Measurements from ENCODE around the gene FAM81B. TPM values are rescaled to one million over a fixed set of nuclear protein-coding genes. Genes with fewer than 3 reads are reported as not detected.

The FAM81B gene
- polyA plus RNA-seq, 1 donor (not counting 4 experiments of a cell fraction or from before 2014, with no cell fraction given), result not detected

GRCh38 chr5:95432779-95433178 is 41.6 kb downstream of the FAM81B start:
- Histone ChIP-seq H3K9me3 (ENCODE audit: control insufficient read depth, low read depth, low read length) (no peaks in the 10 kb centered on the region), H2AFZ (ENCODE audit: control insufficient read depth, low read length) (no peak overlapping the region), H3K4me3 (ENCODE audit: control insufficient read depth in 2 of 3, extremely low read depth in 1 of 3, insufficient read depth in 2 of 3, low read depth in 1 of 3, low read length in 3 of 3) (no peak overlapping the region), H3K27ac (ENCODE audit: control insufficient read depth, insufficient read depth, low read length) (no peak overlapping the region), H4K20me1 (ENCODE audit: control insufficient read depth, extremely low read depth, insufficient read depth, low read length) (no peaks in the 10 kb centered on the region), H3K27me3 (ENCODE audit: control insufficient read depth, extremely low read depth, insufficient read depth, low read length) (no peaks in the 10 kb centered on the region), H3K36me3 (ENCODE audit: control insufficient read depth in 2 of 2, extremely low read depth in 1 of 2, insufficient read depth in 2 of 2, low read length in 2 of 2) (no peaks in the 10 kb centered on the region), H3K4me1 (ENCODE audit: control insufficient read depth, extremely low read depth, insufficient read depth, low read length) (no peaks in the 10 kb centered on the region), H3K4me2 (ENCODE audit: control insufficient read depth, extremely low read depth, insufficient read depth, low read depth, low read length) (no peak overlapping the region), H3K9me1 (ENCODE audit: control insufficient read depth, extremely low read depth, insufficient read depth, low read length) (no peaks in the 10 kb centered on the region), H3K79me2 (ENCODE audit: control insufficient read depth, insufficient read depth, low read length) (no peaks in the 10 kb centered on the region), H3K9ac (ENCODE audit: control insufficient read depth, extremely low read depth, insufficient read depth, low read length) (no peak overlapping the region)
- FAIRE-seq (no peak), DNase-seq (ENCODE audit: low read depth, low spot score) (no peak)
- no peak for TF ChIP-seq EZH2 (IDR thresholded peaks at IDR 0.05; ENCODE audit: low read length)
- TF ChIP-seq, protein P1, sequence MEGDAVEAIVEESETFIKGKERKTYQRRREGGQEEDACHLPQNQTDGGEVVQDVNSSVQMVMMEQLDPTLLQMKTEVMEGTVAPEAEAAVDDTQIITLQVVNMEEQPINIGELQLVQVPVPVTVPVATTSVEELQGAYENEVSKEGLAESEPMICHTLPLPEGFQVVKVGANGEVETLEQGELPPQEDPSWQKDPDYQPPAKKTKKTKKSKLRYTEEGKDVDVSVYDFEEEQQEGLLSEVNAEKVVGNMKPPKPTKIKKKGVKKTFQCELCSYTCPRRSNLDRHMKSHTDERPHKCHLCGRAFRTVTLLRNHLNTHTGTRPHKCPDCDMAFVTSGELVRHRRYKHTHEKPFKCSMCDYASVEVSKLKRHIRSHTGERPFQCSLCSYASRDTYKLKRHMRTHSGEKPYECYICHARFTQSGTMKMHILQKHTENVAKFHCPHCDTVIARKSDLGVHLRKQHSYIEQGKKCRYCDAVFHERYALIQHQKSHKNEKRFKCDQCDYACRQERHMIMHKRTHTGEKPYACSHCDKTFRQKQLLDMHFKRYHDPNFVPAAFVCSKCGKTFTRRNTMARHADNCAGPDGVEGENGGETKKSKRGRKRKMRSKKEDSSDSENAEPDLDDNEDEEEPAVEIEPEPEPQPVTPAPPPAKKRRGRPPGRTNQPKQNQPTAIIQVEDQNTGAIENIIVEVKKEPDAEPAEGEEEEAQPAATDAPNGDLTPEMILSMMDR (optimal IDR thresholded peaks at IDR 0.05 in 1 of 3, IDR thresholded peaks at IDR 0.05 in 1 of 3, conservative IDR thresholded peaks at IDR 0.05 in 1 of 3; ENCODE audit: extremely low read depth in 1 of 3, insufficient read depth in 2 of 3, low read length in 3 of 3), result no peak
- dilution Hi-C loops (cut with MboI; ENCODE audit: extremely low pct_ligation_motif_present, low sequenced_read_pairs), result no loop called here

DNA sequence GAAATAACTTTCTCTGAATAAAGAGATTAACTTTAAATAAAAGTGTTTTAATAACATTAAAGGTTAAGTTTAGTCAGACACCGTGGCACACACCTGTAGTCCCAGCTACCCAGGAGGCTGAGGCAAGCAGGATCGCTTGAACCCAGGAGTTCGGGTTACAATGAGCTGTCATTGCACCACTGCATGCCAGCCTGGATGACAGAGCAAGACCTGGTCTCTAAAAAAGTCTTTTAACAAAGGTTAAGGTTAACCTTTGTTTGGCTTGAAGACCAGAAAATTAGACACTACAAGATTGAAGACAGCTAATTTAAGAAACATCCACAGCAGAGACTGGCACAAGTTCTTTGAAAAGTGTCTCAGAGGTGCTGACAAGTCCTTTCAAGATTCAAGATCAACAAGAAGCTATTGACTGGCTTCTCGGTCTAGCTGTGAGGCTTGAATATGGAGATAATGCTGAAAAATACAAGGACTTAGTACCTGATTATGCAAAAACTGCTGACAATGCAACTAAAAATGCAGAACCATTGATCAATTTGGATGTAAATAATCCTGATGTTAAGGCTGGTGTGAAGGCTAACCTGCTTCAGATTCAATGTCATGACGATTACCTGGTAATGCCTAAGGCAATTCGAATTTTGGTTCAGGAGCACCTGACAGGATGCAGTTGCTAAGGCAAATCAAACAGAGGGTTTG is 48.8 kb downstream of the FAM81B start:
- Histone ChIP-seq H3K9me1 (ENCODE audit: control insufficient read depth, extremely low read depth, insufficient read depth, low read length) (no peaks in the 10 kb centered on the region), H3K27ac (ENCODE audit: control insufficient read depth, insufficient read depth, low read length) (no peak overlapping the region), H2AFZ (ENCODE audit: control insufficient read depth, low read length) (no peak overlapping the region), H3K9me3 (ENCODE audit: control insufficient read depth, low read depth, low read length) (no peaks in the 10 kb centered on the region), H3K4me3 (ENCODE audit: control insufficient read depth in 2 of 3, extremely low read depth in 1 of 3, insufficient read depth in 2 of 3, low read depth in 1 of 3, low read length in 3 of 3) (no peak overlapping the region), H3K4me2 (ENCODE audit: control insufficient read depth, extremely low read depth, insufficient read depth, low read depth, low read length) (no peak overlapping the region), H4K20me1 (ENCODE audit: control insufficient read depth, extremely low read depth, insufficient read depth, low read length) (no peaks in the 10 kb centered on the region), H3K9ac (ENCODE audit: control insufficient read depth, extremely low read depth, insufficient read depth, low read length) (no peak overlapping the region), H3K36me3 (ENCODE audit: control insufficient read depth in 2 of 2, extremely low read depth in 1 of 2, insufficient read depth in 2 of 2, low read length in 2 of 2) (no peaks in the 10 kb centered on the region), H3K79me2 (ENCODE audit: control insufficient read depth, insufficient read depth, low read length) (no peaks in the 10 kb centered on the region), H3K4me1 (ENCODE audit: control insufficient read depth, extremely low read depth, insufficient read depth, low read length) (peaks cover 2% of the 10 kb centered on the region), H3K27me3 (ENCODE audit: control insufficient read depth, extremely low read depth, insufficient read depth, low read length) (peaks cover 20% of the 10 kb centered on the region)
- TF ChIP-seq EZH2 (IDR thresholded peaks at IDR 0.05; ENCODE audit: low read length), result no peak
- TF ChIP-seq, protein P1 (optimal IDR thresholded peaks at IDR 0.05 in 1 of 3, IDR thresholded peaks at IDR 0.05 in 1 of 3, conservative IDR thresholded peaks at IDR 0.05 in 1 of 3; ENCODE audit: extremely low read depth in 1 of 3, insufficient read depth in 2 of 3, low read length in 3 of 3), result no peak
- DNase-seq (ENCODE audit: low read depth, low spot score) (no peak), FAIRE-seq (no peak)
- dilution Hi-C loops (cut with MboI; ENCODE audit: extremely low pct_ligation_motif_present, low sequenced_read_pairs), result no loop called here
